Ishikawa (cell line): ENCODE results near the gene RET.

Experiments used
- CEBPB ChIP-seq: IDR thresholded peaks from 2 replicates; pipeline ENCODE4 v1.6.1; 2012
- CREB1 ChIP-seq: IDR thresholded peaks from 2 replicates; pipeline ENCODE4 v1.6.1; 2012; ENCODE audit warnings: low read depth
- EGR1 ChIP-seq: IDR thresholded peaks from 2 replicates; pipeline ENCODE4 v1.6.1; 2012
- EP300 ChIP-seq: IDR thresholded peaks from 2 replicates; pipeline ENCODE4 v1.6.1; 2012; ENCODE audit warnings: borderline replicate concordance
- FOXM1 ChIP-seq: IDR thresholded peaks from 2 replicates; pipeline ENCODE4 v1.6.1; 2012; ENCODE audit warnings: low read depth, borderline replicate concordance
- NFIC ChIP-seq: IDR thresholded peaks from 2 replicates; pipeline ENCODE4 v1.6.1; 2012
- RAD21 ChIP-seq: IDR thresholded peaks from 2 replicates; pipeline ENCODE4 v1.6.1; 2012; ENCODE audit warnings: low read depth
- TAF1 ChIP-seq: IDR thresholded peaks from 2 replicates; pipeline ENCODE4 v1.6.1; 2012; ENCODE audit warnings: low read depth, mild to moderate bottlenecking
- TCF12 ChIP-seq: IDR thresholded peaks from 2 replicates; pipeline ENCODE4 v1.6.1; 2012; ENCODE audit warnings: low read depth
- TEAD4 ChIP-seq: IDR thresholded peaks from 2 replicates; pipeline ENCODE4 v1.6.1; 2012
- YY1 ChIP-seq: IDR thresholded peaks from 2 replicates; pipeline ENCODE4 v1.6.1; 2012; ENCODE audit warnings: low read depth
- ZBTB7A ChIP-seq: IDR thresholded peaks from 2 replicates; pipeline ENCODE4 v1.6.1; 2012; ENCODE audit warnings: low read depth
- TF ChIP-seq, protein P1 (sequence below): IDR thresholded peaks from 2 replicates; pipeline ENCODE4 v1.6.1; 2012; ENCODE audit warnings: low read depth, mild to moderate bottlenecking
- TF ChIP-seq, protein P2 (sequence below): IDR thresholded peaks from 2 replicates; pipeline ENCODE4 v1.6.1; 2012
- TF ChIP-seq, protein P3 (sequence below): IDR thresholded peaks from 2 replicates; pipeline ENCODE4 v1.6.1; 2012

The RET gene

DNA sequence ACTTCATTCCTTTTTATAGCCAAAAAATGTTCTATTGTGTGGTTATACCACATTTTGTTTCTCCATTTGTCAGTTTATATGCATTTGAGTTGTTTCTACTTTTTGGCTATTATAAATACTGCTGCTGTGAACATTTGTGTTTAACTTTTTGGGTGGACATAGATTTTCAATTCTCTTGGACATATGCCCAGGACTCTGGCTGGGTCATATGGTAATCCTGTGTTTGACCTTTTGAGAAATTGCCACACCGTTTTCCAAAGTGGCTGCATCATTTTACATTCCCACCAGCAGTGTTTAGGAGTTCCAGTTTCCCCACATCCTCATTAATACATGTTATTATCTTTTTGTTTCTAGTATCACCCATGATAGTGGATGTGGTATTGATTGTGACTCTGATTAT is 100.7 kb downstream of the RET start:
- TF ChIP-seq TAF1, result no peak
- no peak for TF ChIP-seq YY1
- TF ChIP-seq RAD21, result no peak
- no peak for TF ChIP-seq EP300
- TF ChIP-seq TCF12, result no peak
- TF ChIP-seq FOXM1, result no peak
- no peak for TF ChIP-seq CEBPB
- TF ChIP-seq ZBTB7A, result no peak
- TF ChIP-seq CREB1, result no peak
- TF ChIP-seq TEAD4, result no peak
- no peak for TF ChIP-seq EGR1
- TF ChIP-seq NFIC, result no peak
- TF ChIP-seq, protein P1, sequence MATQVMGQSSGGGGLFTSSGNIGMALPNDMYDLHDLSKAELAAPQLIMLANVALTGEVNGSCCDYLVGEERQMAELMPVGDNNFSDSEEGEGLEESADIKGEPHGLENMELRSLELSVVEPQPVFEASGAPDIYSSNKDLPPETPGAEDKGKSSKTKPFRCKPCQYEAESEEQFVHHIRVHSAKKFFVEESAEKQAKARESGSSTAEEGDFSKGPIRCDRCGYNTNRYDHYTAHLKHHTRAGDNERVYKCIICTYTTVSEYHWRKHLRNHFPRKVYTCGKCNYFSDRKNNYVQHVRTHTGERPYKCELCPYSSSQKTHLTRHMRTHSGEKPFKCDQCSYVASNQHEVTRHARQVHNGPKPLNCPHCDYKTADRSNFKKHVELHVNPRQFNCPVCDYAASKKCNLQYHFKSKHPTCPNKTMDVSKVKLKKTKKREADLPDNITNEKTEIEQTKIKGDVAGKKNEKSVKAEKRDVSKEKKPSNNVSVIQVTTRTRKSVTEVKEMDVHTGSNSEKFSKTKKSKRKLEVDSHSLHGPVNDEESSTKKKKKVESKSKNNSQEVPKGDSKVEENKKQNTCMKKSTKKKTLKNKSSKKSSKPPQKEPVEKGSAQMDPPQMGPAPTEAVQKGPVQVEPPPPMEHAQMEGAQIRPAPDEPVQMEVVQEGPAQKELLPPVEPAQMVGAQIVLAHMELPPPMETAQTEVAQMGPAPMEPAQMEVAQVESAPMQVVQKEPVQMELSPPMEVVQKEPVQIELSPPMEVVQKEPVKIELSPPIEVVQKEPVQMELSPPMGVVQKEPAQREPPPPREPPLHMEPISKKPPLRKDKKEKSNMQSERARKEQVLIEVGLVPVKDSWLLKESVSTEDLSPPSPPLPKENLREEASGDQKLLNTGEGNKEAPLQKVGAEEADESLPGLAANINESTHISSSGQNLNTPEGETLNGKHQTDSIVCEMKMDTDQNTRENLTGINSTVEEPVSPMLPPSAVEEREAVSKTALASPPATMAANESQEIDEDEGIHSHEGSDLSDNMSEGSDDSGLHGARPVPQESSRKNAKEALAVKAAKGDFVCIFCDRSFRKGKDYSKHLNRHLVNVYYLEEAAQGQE, result no peak
- TF ChIP-seq, protein P2, sequence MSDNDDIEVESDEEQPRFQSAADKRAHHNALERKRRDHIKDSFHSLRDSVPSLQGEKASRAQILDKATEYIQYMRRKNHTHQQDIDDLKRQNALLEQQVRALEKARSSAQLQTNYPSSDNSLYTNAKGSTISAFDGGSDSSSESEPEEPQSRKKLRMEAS, result no peak
- TF ChIP-seq, protein P3, sequence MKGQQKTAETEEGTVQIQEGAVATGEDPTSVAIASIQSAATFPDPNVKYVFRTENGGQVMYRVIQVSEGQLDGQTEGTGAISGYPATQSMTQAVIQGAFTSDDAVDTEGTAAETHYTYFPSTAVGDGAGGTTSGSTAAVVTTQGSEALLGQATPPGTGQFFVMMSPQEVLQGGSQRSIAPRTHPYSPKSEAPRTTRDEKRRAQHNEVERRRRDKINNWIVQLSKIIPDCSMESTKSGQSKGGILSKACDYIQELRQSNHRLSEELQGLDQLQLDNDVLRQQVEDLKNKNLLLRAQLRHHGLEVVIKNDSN, result no peak
